Spleen (tissue), 11 donors: Measurements from ENCODE around the gene CNOT2. TPM values are rescaled to one million over a fixed set of nuclear protein-coding genes. Genes with fewer than 3 reads are reported as not detected.

Experiments
- DNase-seq: peaks from one replicate; pipeline ENCODE4 v3.0.0-alpha.2; 2020
- H3K27ac ChIP-seq, 8 donors: fragments of 200-600 bp; sonication (generic) in 7 of 8; 1 replicate in 4 of 8; 2 replicates in 4 of 8; pipeline versions ENCODE4 v1.5.0 to v1.8.0; 2016 to 2021; ENCODE audit warnings: inconsistent platforms in 4 of 8, mild to moderate bottlenecking in 4 of 8, moderate library complexity in 1 of 8
- H3K27me3 ChIP-seq, 7 donors: fragments of 200-600 bp; sonication (generic) in 6 of 7; replicated peaks in 1 of 7; 1 replicate in 4 of 7; 2 replicates in 3 of 7; pipeline versions ENCODE4 v1.5.0 to v1.8.0; 2016 to 2021; ENCODE audit warnings: inconsistent platforms in 3 of 7, mild to moderate bottlenecking in 1 of 7
- H3K36me3 ChIP-seq, 6 donors: fragments of 200-600 bp; sonication (generic) in 5 of 6; 1 replicate in 4 of 6; 2 replicates in 2 of 6; pipeline versions ENCODE4 v1.5.0 to v1.8.0; 2016 to 2021; ENCODE audit warnings: inconsistent platforms in 2 of 6
- H3K4me1 ChIP-seq, 6 donors: fragments of 200-600 bp; sonication (generic) in 5 of 6; 1 replicate in 3 of 6; 2 replicates in 3 of 6; pipeline versions ENCODE4 v1.5.0 to v1.8.0; 2016 to 2021; ENCODE audit warnings: inconsistent platforms in 3 of 6
- H3K4me3 ChIP-seq, 8 donors: fragments of 200-600 bp; sonication (generic) in 7 of 8; 1 replicate in 4 of 8; 2 replicates in 4 of 8; pipeline versions ENCODE4 v1.5.0 to v1.8.0; 2016 to 2021; ENCODE audit warnings: inconsistent platforms in 4 of 8, mild to moderate bottlenecking in 4 of 8, moderate library complexity in 2 of 8
- H3K9me3 ChIP-seq, 8 donors: fragments of 200-600 bp; sonication (generic) in 7 of 8; 1 replicate in 4 of 8; 2 replicates in 4 of 8; pipeline versions ENCODE4 v1.5.0 to v1.8.0; 2016 to 2021; ENCODE audit warnings: inconsistent platforms in 4 of 8
- CTCF ChIP-seq, 11 experiments: fragments of 200-600 bp in 7 of 11; fragments of 450-650 bp in 4 of 11; sonication (generic) in 4 of 11; IDR thresholded peaks in 8 of 11; conservative IDR thresholded peaks in 3 of 11; 1 replicate in 7 of 11; 2 replicates in 4 of 11; pipeline versions ENCODE4 v1.4.0 to v1.8.0; 2016 to 2021; ENCODE audit warnings: antibody characterized with exemption in 11 of 11, inconsistent platforms in 4 of 11, mild to moderate bottlenecking in 1 of 11
- POLR2A ChIP-seq, 3 donors: fragments of 450-650 bp; IDR thresholded peaks; one replicate each; pipeline ENCODE4 v1.5.1; 2017; ENCODE audit warnings: antibody characterized with exemption in 3 of 3, mild to moderate bottlenecking in 1 of 3
- POLR2AphosphoS5 ChIP-seq, 3 donors: sonication (generic); formaldehyde crosslinking; IDR thresholded peaks; one replicate each; pipeline ENCODE4 v1.5.1; 2017; ENCODE audit warnings: antibody characterized with exemption in 3 of 3
- WGBS, 5 donors: extraction: QIAGEN DNeasy Blood & Tissue Kit in 3 of 5; methylation state at CpG; one replicate each; pipeline versions ENCODE4 v1.1.5 to v1.1.7; 2013 to 2018; 5-methylcytosine and 5-hydroxymethylcytosine counted together
- intact Hi-C: fragments of 100-400 bp; cut with DNase I; formaldehyde crosslinking; loops from one replicate; pipeline ENCODE4 v1.15.0; 2023; ENCODE audit warnings: low total_unique reads
- polyA plus RNA-seq, 3 donors: library from polyadenylated mRNA; stranded (reverse); fragments of 200-250 nt; gene quantifications; one replicate each; pipeline ENCODE4 v1.2.1, GENCODE V29; 2013
- total RNA-seq, 7 donors: library from RNA; depleted of rRNA in 3 of 7; stranded (reverse); fragments of >200 nt in 3 of 7; fragmentation: NEBNext Ultra II Directional in 4 of 7; extraction: Animal tissue kit (Norgen Biotek cat#: 25700) in 4 of 7; gene quantifications; one replicate each; pipeline versions ENCODE4 v1.1.0 to v1.2.1, GENCODE V29; 2016 to 2021
- donor health status: healthy with polysubstance abuse.
- donor health status: DM: no; HTN: no; CAD: no; lungs with moderate emphysema.
- donor health status: DM: no; HTN: no; CAD: no.
- donor health status: Bipolar disorder and iron deficiency.
- donor health status: healthy.
- donor health status: DM: no; HTN: no; CAD: no.
- donor health status: DM: yes; HTN: yes; CAD: no.

The CNOT2 gene
- total and polyA plus RNA-seq, 10 donors: 27.4 to 212 (median 97.7) TPM

GRCh38 chr12:70359458-70360197 is 116.4 kb downstream of the CNOT2 start:
- no peaks in the 10 kb centered on the region for H3K9me3 ChIP-seq
- peaks cover 0 to 6% (median under 1%) of the 10 kb centered on the region in 6 donors for H3K4me1 ChIP-seq
- intact Hi-C loops: loop anchor here (10.0 kb wide), 1 partner anchor 115 kb away; the partner anchor contains the start of gene CNOT2
- peaks cover 0 to 12% (median 2%) of the 10 kb centered on the region in 7 donors for H3K27me3 ChIP-seq
- no peak for DNase-seq
- TF ChIP-seq CTCF (IDR thresholded peaks at IDR 0.05 in 8 of 11, conservative IDR thresholded peaks at IDR 0.05 in 3 of 11) (no peak), POLR2A (IDR thresholded peaks at IDR 0.05) (no peak), POLR2AphosphoS5 (IDR thresholded peaks at IDR 0.05) (no peak)
- H3K27ac ChIP-seq: no peak overlapping the region
- H3K4me3 ChIP-seq: no peak overlapping the region
- peaks cover 0 to 13% (median 1%) of the 10 kb centered on the region in 6 donors for H3K36me3 ChIP-seq
- WGBS, 5 donors: 90 to 100% (median 96%) methylated on average over 1 of the region's 1 CpG

- Histone ChIP-seq H3K4me3 (no peak overlapping the region), H3K36me3 (peaks cover 0 to 7% (median 0%) of the 10 kb centered on the region in 6 donors), H3K9me3 (no peaks in the 10 kb centered on the region), H3K27me3 (peaks cover 0 to 18% (median 4%) of the 10 kb centered on the region in 7 donors), H3K27ac (no peak overlapping the region), H3K4me1 (peaks cover 3 to 8% (median 6%) of the 10 kb centered on the region in 6 donors)
- no peak for DNase-seq
- intact Hi-C loops: no loop called here
- TF ChIP-seq POLR2AphosphoS5 (IDR thresholded peaks at IDR 0.05): no peak
- no peak for TF ChIP-seq POLR2A (IDR thresholded peaks at IDR 0.05)
- no peak for TF ChIP-seq CTCF (IDR thresholded peaks at IDR 0.05 in 8 of 11, conservative IDR thresholded peaks at IDR 0.05 in 3 of 11)
These were observed 117.0 kb downstream of the CNOT2 start for GRCh38 chr12:70360218-70360617.

GRCh38 chr12:70364695-70365397 is 121.6 kb downstream of the CNOT2 start:
- Histone ChIP-seq H3K4me3 (peak overlapping the region in 6 of 8 donors; percentile 67 to 96 (median 89)), H3K4me1 (peaks cover 8 to 33% (median 23%) of the 10 kb centered on the region in 6 donors), H3K36me3 (no peaks in the 10 kb centered on the region), H3K27me3 (peaks cover 0 to 48% (median 7%) of the 10 kb centered on the region in 7 donors), H3K9me3 (no peaks in the 10 kb centered on the region), H3K27ac (no peak overlapping the region)
- WGBS, 5 donors: 20 to 24% (median 21%) methylated on average over 16 of the region's 16 CpGs
- TF ChIP-seq CTCF (IDR thresholded peaks at IDR 0.05 in 8 of 11, conservative IDR thresholded peaks at IDR 0.05 in 3 of 11) (no peak), POLR2AphosphoS5 (IDR thresholded peaks at IDR 0.05) (no peak), POLR2A (IDR thresholded peaks at IDR 0.05) (no peak)
- no peak for DNase-seq
- intact Hi-C loops: no loop called here

GRCh38 chr12:70365398-70365647 is 122.1 kb downstream of the CNOT2 start:
- no peak for DNase-seq
- H3K36me3 ChIP-seq: no peaks in the 10 kb centered on the region
- WGBS, 5 donors: 0 to 4% (median 1%) methylated on average over 6 of the region's 6 CpGs
- H3K4me1 ChIP-seq: peaks cover 8 to 33% (median 23%) of the 10 kb centered on the region in 6 donors
- H3K9me3 ChIP-seq: no peaks in the 10 kb centered on the region
- TF ChIP-seq CTCF (IDR thresholded peaks at IDR 0.05 in 8 of 11, conservative IDR thresholded peaks at IDR 0.05 in 3 of 11) (no peak), POLR2A (IDR thresholded peaks at IDR 0.05) (no peak), POLR2AphosphoS5 (IDR thresholded peaks at IDR 0.05) (no peak)
- H3K27ac ChIP-seq: no peak overlapping the region
- peaks cover 0 to 48% (median 7%) of the 10 kb centered on the region in 7 donors for H3K27me3 ChIP-seq
- H3K4me3 ChIP-seq: peak overlapping the region; percentile 61 to 96 (median 86)
- intact Hi-C loops: no loop called here
